ENCODE measurements around the gene CYP46A1. TPM values are rescaled to one million over a fixed set of nuclear protein-coding genes. Genes with fewer than 3 reads are reported as not detected.

CYP46A1 gene
- total RNA-seq, 3 donors from 2014 or later (not counting 1 experiment from before 2014, with no cell fraction given) = 0.09 to 0.45 (median 0.09) TPM

- H3K27ac ChIP-seq (ENCODE audit: low read length) = no peak overlapping the region
- H3K9me3 ChIP-seq (ENCODE audit: control insufficient read depth, insufficient read depth, low read length) = no peaks in the 10 kb centered on the region
- H3K4me1 Mint-ChIP-seq = no peaks in the 10 kb centered on the region
- H3K4me3 ChIP-seq (ENCODE audit: low read length) = no peak overlapping the region
- no peaks in the 10 kb centered on the region for H3K36me3 Mint-ChIP-seq
- H3K36me3 ChIP-seq (ENCODE audit: control insufficient read depth, insufficient read depth, low read length) = no peaks in the 10 kb centered on the region
- no peaks in the 10 kb centered on the region for H3K4me1 ChIP-seq (ENCODE audit: control insufficient read depth, insufficient read depth, low read length)
- ATAC-seq (no peak), DNase-seq (no peak)
- H3K27ac Mint-ChIP-seq = no peak overlapping the region
- intact Hi-C loops (cut with micrococcal nuclease) = no loop called here
- no peaks in the 10 kb centered on the region for H3K9me3 Mint-ChIP-seq
- H3K27me3 Mint-ChIP-seq (ENCODE audit: low read depth in 2 of 2) = peaks cover 20 to 30% of the 10 kb centered on the region in 2 donors
- no peak overlapping the region for H3K4me3 Mint-ChIP-seq
- TF ChIP-seq, protein P1, sequence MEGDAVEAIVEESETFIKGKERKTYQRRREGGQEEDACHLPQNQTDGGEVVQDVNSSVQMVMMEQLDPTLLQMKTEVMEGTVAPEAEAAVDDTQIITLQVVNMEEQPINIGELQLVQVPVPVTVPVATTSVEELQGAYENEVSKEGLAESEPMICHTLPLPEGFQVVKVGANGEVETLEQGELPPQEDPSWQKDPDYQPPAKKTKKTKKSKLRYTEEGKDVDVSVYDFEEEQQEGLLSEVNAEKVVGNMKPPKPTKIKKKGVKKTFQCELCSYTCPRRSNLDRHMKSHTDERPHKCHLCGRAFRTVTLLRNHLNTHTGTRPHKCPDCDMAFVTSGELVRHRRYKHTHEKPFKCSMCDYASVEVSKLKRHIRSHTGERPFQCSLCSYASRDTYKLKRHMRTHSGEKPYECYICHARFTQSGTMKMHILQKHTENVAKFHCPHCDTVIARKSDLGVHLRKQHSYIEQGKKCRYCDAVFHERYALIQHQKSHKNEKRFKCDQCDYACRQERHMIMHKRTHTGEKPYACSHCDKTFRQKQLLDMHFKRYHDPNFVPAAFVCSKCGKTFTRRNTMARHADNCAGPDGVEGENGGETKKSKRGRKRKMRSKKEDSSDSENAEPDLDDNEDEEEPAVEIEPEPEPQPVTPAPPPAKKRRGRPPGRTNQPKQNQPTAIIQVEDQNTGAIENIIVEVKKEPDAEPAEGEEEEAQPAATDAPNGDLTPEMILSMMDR (IDR thresholded peaks at IDR 0.05) = no peak
- WGBS (ENCODE audit: insufficient coverage) = 82% methylated on average over 11 of the region's 11 CpGs
- H3K27me3 ChIP-seq (ENCODE audit: control insufficient read depth, insufficient read depth, low read length) = no peaks in the 10 kb centered on the region
Measured at GRCh38 chr14:99744199-99744872, 60.2 kb downstream of the CYP46A1 start.

DNA sequence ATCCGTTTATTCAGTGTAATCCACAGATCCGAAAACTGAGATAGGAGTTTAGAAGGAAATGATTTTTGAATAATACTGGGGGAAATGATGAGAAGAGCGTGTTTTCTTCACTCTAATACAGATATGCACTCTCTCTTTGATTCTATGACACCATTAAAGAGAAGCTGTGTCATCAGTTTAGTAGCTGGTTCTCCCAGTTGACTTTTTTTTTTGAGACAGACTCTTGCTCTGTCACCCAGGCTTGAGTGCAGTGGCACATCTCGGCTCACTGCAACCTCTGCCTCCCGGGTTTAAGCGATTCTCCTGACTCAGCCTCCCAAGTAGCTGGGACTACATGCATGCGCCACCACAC is 60.8 kb downstream of the CYP46A1 start:
- peaks cover 18 to 30% of the 10 kb centered on the region in 2 donors for H3K27me3 Mint-ChIP-seq (ENCODE audit: low read depth in 2 of 2)

DNA sequence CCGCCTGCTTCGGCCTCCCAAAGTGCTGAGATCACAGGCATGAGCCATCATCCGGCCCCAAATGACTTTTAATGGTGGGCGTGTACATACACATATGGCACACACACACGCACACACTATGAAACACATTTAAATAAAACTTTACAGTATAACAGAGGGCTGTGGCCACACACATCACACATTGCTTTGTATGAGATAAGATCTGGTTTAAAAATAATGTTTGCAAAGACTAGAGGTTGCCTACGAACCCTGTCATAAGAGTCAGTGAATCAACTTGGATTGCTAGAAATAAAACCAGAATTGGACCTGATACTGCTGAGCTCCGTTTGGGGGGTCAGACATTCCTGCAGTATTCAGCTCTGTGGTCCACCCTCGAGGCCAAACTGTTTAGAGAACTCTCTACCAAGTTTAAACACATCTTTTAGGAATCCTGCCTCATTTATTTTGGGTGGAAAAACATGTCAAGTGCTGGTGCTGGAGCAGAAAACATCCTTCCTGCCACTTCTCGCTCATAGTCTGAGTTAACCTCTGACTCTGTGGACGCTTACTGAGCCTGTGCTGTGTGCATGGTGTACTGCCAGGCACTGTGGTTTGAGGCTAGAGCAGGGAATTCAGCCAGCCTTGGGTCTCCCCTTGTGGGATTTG is 61.3 kb downstream of the CYP46A1 start:
- intact Hi-C loops (cut with micrococcal nuclease) = no loop called here
- H3K36me3 ChIP-seq (ENCODE audit: control insufficient read depth, insufficient read depth, low read length) = no peaks in the 10 kb centered on the region
- Mint-ChIP-seq H3K4me1 (no peaks in the 10 kb centered on the region), H3K36me3 (no peaks in the 10 kb centered on the region), H3K27me3 (ENCODE audit: low read depth in 2 of 2) (peaks cover 18 to 30% of the 10 kb centered on the region in 2 donors), H3K9me3 (no peaks in the 10 kb centered on the region), H3K27ac (no peak overlapping the region), H3K4me3 (no peak overlapping the region)
- H3K9me3 ChIP-seq (ENCODE audit: control insufficient read depth, insufficient read depth, low read length) = no peaks in the 10 kb centered on the region
- WGBS (ENCODE audit: insufficient coverage) = 58% methylated on average over 10 of the region's 10 CpGs
- H3K4me1 ChIP-seq (ENCODE audit: control insufficient read depth, insufficient read depth, low read length) = no peaks in the 10 kb centered on the region
- DNase-seq (no peak), ATAC-seq (no peak)
- H3K4me3 ChIP-seq (ENCODE audit: low read length) = no peak overlapping the region
- no peaks in the 10 kb centered on the region for H3K27me3 ChIP-seq (ENCODE audit: control insufficient read depth, insufficient read depth, low read length)
- TF ChIP-seq, protein P1 (IDR thresholded peaks at IDR 0.05) = no peak
- H3K27ac ChIP-seq (ENCODE audit: low read length) = no peak overlapping the region

More for the DNA sequence above, 60.8 kb downstream of the CYP46A1 start:
- no peak overlapping the region for H3K27ac ChIP-seq (ENCODE audit: low read length)
- DNase-seq = no peak
- Mint-ChIP-seq H3K9me3 (no peaks in the 10 kb centered on the region), H3K4me1 (no peaks in the 10 kb centered on the region), H3K27ac (no peak overlapping the region), H3K36me3 (no peaks in the 10 kb centered on the region), H3K4me3 (no peak overlapping the region)
- TF ChIP-seq, protein P1 (IDR thresholded peaks at IDR 0.05) = no peak
- intact Hi-C loops (cut with micrococcal nuclease) = no loop called here
- H3K36me3 ChIP-seq (ENCODE audit: control insufficient read depth, insufficient read depth, low read length) = no peaks in the 10 kb centered on the region
- no peaks in the 10 kb centered on the region for H3K27me3 ChIP-seq (ENCODE audit: control insufficient read depth, insufficient read depth, low read length)
- no peaks in the 10 kb centered on the region for H3K4me1 ChIP-seq (ENCODE audit: control insufficient read depth, insufficient read depth, low read length)
- no peak overlapping the region for H3K4me3 ChIP-seq (ENCODE audit: low read length)
- no peak for ATAC-seq
- 85% methylated on average over 5 of the region's 7 CpGs for WGBS (ENCODE audit: insufficient coverage)
- H3K9me3 ChIP-seq (ENCODE audit: control insufficient read depth, insufficient read depth, low read length) = no peaks in the 10 kb centered on the region
